Measurements from ENCODE around the gene SLC39A9. TPM values are rescaled to one million over a fixed set of nuclear protein-coding genes. Genes with fewer than 3 reads are reported as not detected.

Gene SLC39A9
- total and polyA plus RNA-seq, 2 of the 4 experiments (the other 2 are of a cell fraction) = 41.4 to 168 TPM

- DNase-seq (no peak), ATAC-seq (ENCODE audit: low read depth) (no peak)
- H3K18ac ChIP-seq (ENCODE audit: low read depth, low read length) = no peak overlapping the region
- POLR2A ChIA-PET (ENCODE audit: unreplicated experiment) = no interaction called here
- dilution Hi-C loops (cut with HindIII; ENCODE audit: low sequenced_read_pairs, unreplicated experiment) = no loop called here
- no peak overlapping the region for H3K23ac ChIP-seq (ENCODE audit: low read depth, low read length)
- H4K8ac ChIP-seq (ENCODE audit: low read depth in 2 of 2, low read length in 2 of 2) = no peak overlapping the region
- H3K14ac ChIP-seq (replicated peaks; ENCODE audit: low read depth, low read length) = no peak overlapping the region
- intact Hi-C loops (cut with micrococcal nuclease) = no loop called here
- H3K56ac ChIP-seq (ENCODE audit: extremely low read depth, insufficient read depth, low read length) = no peak overlapping the region
- no peak overlapping the region for H3K4me2 ChIP-seq (ENCODE audit: low read depth, low read length)
- peaks cover 7% of the 10 kb centered on the region for H3K4me1 ChIP-seq (ENCODE audit: control insufficient read depth, insufficient read depth, low read length)
- no peak overlapping the region for H2AFZ ChIP-seq (replicated peaks; ENCODE audit: low read length, poor library complexity)
- no peaks in the 10 kb centered on the region for H3K36me3 ChIP-seq (ENCODE audit: control insufficient read depth, insufficient read depth, low read length)
- H3K4ac ChIP-seq (ENCODE audit: low read depth, low read length) = no peak overlapping the region
- no peaks in the 10 kb centered on the region for H3K9me3 ChIP-seq (ENCODE audit: control insufficient read depth, insufficient read depth, low read length)
- no peak overlapping the region for H2AK5ac ChIP-seq (ENCODE audit: low read depth, low read length)
- H3K9me1 ChIP-seq (ENCODE audit: insufficient read depth, low read length) = no peaks in the 10 kb centered on the region
- H3K79me1 ChIP-seq (ENCODE audit: low read depth in 1 of 2, low read length in 2 of 2) = no peaks in the 10 kb centered on the region
- no peak overlapping the region for H4K91ac ChIP-seq (ENCODE audit: insufficient read depth, low read depth, low read length)
- no peak for TF ChIP-seq POLR2A (IDR thresholded peaks at IDR 0.05; ENCODE audit: low read depth, low read length)
- TF ChIP-seq BHLHE40 (IDR thresholded peaks at IDR 0.05; ENCODE audit: low read depth, low read length) = no peak
- TF ChIP-seq NFE2L2 (IDR thresholded peaks at IDR 0.05; ENCODE audit: low read depth, low read length) = no peak
- no peak for TF ChIP-seq MAFK (IDR thresholded peaks at IDR 0.05; ENCODE audit: low read depth, low read length)
- TF ChIP-seq ELK1 (IDR thresholded peaks at IDR 0.05; ENCODE audit: borderline replicate concordance, low read depth, low read length) = no peak
- TF ChIP-seq MXI1 (IDR thresholded peaks at IDR 0.05; ENCODE audit: borderline replicate concordance, low read depth, low read length) = no peak
- TF ChIP-seq RFX5 (IDR thresholded peaks at IDR 0.05; ENCODE audit: low read depth, low read length) = no peak
- no peak for TF ChIP-seq CTCF (conservative IDR thresholded peaks at IDR 0.05; ENCODE audit: low read depth, low read length)
- TF ChIP-seq MAZ (IDR thresholded peaks at IDR 0.05; ENCODE audit: borderline replicate concordance, low read depth, low read length) = no peak
- TF ChIP-seq USF2 (IDR thresholded peaks at IDR 0.05; ENCODE audit: low read depth, low read length) = no peak
- TF ChIP-seq SMC3 (IDR thresholded peaks at IDR 0.05; ENCODE audit: low read depth, low read length) = no peak
- no peak for TF ChIP-seq CHD1 (IDR thresholded peaks at IDR 0.05; ENCODE audit: low read depth, low read length)
- TF ChIP-seq RAD21 (IDR thresholded peaks at IDR 0.05; ENCODE audit: low read length) = no peak
- no peaks in the 10 kb centered on the region for H4K20me1 ChIP-seq (ENCODE audit: insufficient read depth, low read length)
- BruUV-seq (replicated peaks) = no TSS peak
- no peak overlapping the region for H2BK20ac ChIP-seq (ENCODE audit: low read depth, low read length)
- no peak overlapping the region for H2BK5ac ChIP-seq (ENCODE audit: low read depth, low read length, poor library complexity, severe bottlenecking)
- CTCF ChIA-PET = interaction anchor here (1.2 kb wide), 1 partner anchor 9 kb away, joined by 3 read pairs; no protein-coding TSS in a partner anchor
- H3K27me3 ChIP-seq (ENCODE audit: control insufficient read depth, insufficient read depth, low read length) = peaks cover 4% of the 10 kb centered on the region
- H3K4me3 ChIP-seq (ENCODE audit: insufficient read depth, low read depth, low read length) = no peak overlapping the region
- no peak overlapping the region for H2AK9ac ChIP-seq (replicated peaks; ENCODE audit: low read depth, low read length, poor library complexity)
- H2BK120ac ChIP-seq (ENCODE audit: low read depth, low read length) = no peak overlapping the region
- no peak overlapping the region for H3K9ac ChIP-seq (ENCODE audit: low read depth, low read length)
- H4K5ac ChIP-seq (ENCODE audit: low read depth, low read length) = no peak overlapping the region
- in situ Hi-C loops (cut with MboI; ENCODE audit: low sequenced_read_pairs) = no loop called here
- H2BK15ac ChIP-seq (ENCODE audit: low read depth, low read length) = no peak overlapping the region
- H3K27ac ChIP-seq (ENCODE audit: insufficient read depth, low read length) = no peak overlapping the region
- WGBS, 2 experiments (ENCODE audit: extremely low coverage in 2 of 2, insufficient read length in 1 of 2) = 68% methylated on average over 3 of the region's 7 CpGs; no CpG with 5 or more reads in 1 of the 2 experiments
These were observed 37.9 kb upstream of the SLC39A9 start for GRCh38 chr14:69360438-69361108.
